ENCODE results near the gene TMEM163.

GRCh38 chr2:134704173-134704572 is 14.6 kb downstream of the TMEM163 start:
- TF ChIP-seq CTCF (conservative IDR thresholded peaks at IDR 0.05; ENCODE audit: low read length) (no peak), EZH2phosphoT487 (IDR thresholded peaks at IDR 0.05; ENCODE audit: borderline replicate concordance, low read depth, low read length) (no peak)

All from OCI-LY7 (cell line).